NT2/D1 (cell line): ENCODE measurements around the gene KLHL40.

Source experiments
- YY1 ChIP-seq: IDR thresholded peaks from 2 replicates; pipeline ENCODE4 v1.6.1; 2011; ENCODE audit not compliant: insufficient read length, insufficient read depth
- ZNF274 ChIP-seq: IDR thresholded peaks from 2 replicates; pipeline ENCODE4 v1.6.1; 2011; ENCODE audit warnings: mild to moderate bottlenecking, low read depth, low read length

DNA sequence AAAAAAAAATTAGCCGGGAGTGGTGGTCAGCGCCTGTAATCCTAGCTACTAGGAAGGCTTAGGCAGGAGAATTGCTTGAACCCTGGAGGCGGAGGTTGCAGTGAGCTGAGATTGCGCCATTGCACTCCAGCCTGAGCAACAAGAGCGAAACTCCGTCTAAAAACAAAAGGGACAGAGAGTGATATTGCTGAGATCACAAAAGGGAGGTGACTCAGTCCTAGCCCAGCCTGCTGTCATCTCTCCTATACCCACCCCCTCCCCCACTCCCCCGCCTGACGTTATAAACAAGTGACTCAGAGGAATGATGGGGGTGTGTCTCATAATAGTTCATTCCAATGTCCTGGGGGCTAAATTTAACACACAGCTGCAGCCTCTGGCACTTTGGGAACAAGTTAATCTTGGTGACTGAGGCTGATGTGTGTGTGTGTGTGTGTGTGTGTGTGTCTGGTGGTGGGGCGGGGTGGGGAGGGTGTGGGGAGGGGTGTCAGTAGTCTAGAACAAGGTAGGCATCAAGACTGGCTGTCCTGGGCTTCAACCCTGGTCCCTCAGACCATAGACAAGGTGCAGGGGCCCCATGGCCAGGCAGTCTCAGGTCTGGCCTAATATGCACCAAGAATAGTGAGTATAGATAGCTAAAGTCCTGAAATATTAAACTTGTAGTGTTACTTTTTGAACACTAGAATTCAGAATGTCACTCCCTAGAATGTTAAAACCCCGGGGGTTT lies 1.3 kb upstream of the KLHL40 start:
- no peak for TF ChIP-seq YY1
- no peak for TF ChIP-seq ZNF274
